Caco-2 (cell line): Measurements from ENCODE around the gene TAS2R20. TPM values are rescaled to one million over a fixed set of nuclear protein-coding genes. Genes with fewer than 3 reads are reported as not detected.

Source experiments
- BruUV-seq: library from RNA; stranded (reverse); fragments of 400-500 nt; replicated peaks from 2 replicates; lab custom pipeline; 2021; lab: Mats Ljungman, UMichigan
- CTCF ChIA-PET: fragments of 300-600 bp; sonication (Branson Sonifier 250); formaldehyde crosslinking; loops from one replicate; lab custom pipeline; 2022; ENCODE audit warnings: antibody characterized with exemption; lab: Charles Lee
- POLR2A ChIA-PET: fragments of 300-600 bp; sonication (Branson Sonifier 250); formaldehyde crosslinking; loops from one replicate; lab custom pipeline; 2022; ENCODE audit warnings: antibody characterized with exemption; lab: Charles Lee
- DNase-seq, 2 experiments: peaks; one replicate each; pipeline versions ENCODE4 v3.0.0 to v3.0.0-alpha.2; 2020 to 2022
- H3K27me3 ChIP-seq: replicated peaks from 2 replicates; pipeline ENCODE4 v1.6.0; 2011; ENCODE audit warnings: low read length; ENCODE audit not compliant: control insufficient read depth, insufficient read depth
- H3K36me3 ChIP-seq: 2 replicates; pipeline ENCODE4 v1.5.1; 2011; ENCODE audit warnings: low read length; ENCODE audit not compliant: control insufficient read depth, insufficient read depth
- H3K4me1 ChIP-seq: fragments of 250-450 bp; sonication (Bioruptor Pico); 2 replicates; pipeline ENCODE4 v1.5.1; 2020; ENCODE audit warnings: mild to moderate bottlenecking
- H3K4me3 ChIP-seq: 2 replicates; pipeline ENCODE4 v1.5.1; 2011; ENCODE audit warnings: low read depth, mild to moderate bottlenecking, control low read depth, low read length
- H3K9me3 ChIP-seq: fragments of 250-450 bp; sonication (Bioruptor Pico); 2 replicates; pipeline ENCODE4 v1.5.1; 2020; ENCODE audit warnings: mild to moderate bottlenecking, moderate library complexity
- H3K27ac Mint-ChIP-seq: one replicate; pipeline ENCODE4 v1.8.0; 2022; ENCODE audit warnings: mixed read lengths; ENCODE audit not compliant: unreplicated experiment
- H3K27me3 Mint-ChIP-seq: one replicate; pipeline ENCODE4 v1.8.0; 2022; ENCODE audit warnings: mixed read lengths; ENCODE audit not compliant: insufficient read depth, unreplicated experiment
- H3K36me3 Mint-ChIP-seq: one replicate; pipeline ENCODE4 v1.8.0; 2022; ENCODE audit warnings: mild to moderate bottlenecking, mixed read lengths; ENCODE audit not compliant: insufficient read depth, unreplicated experiment
- H3K4me1 Mint-ChIP-seq: one replicate; pipeline ENCODE4 v1.8.0; 2022; ENCODE audit warnings: low read depth, mixed read lengths; ENCODE audit not compliant: unreplicated experiment
- H3K4me3 Mint-ChIP-seq: one replicate; pipeline ENCODE4 v1.8.0; 2022; ENCODE audit warnings: mild to moderate bottlenecking, moderate library complexity, mixed read lengths; ENCODE audit not compliant: unreplicated experiment
- H3K9me3 Mint-ChIP-seq: one replicate; pipeline ENCODE4 v1.8.0; 2022; ENCODE audit warnings: mixed read lengths; ENCODE audit not compliant: unreplicated experiment
- intact Hi-C: fragments of 100-400 bp; cut with micrococcal nuclease; formaldehyde crosslinking; loops from one replicate; pipeline ENCODE4 v1.10.0; 2022; ENCODE audit not compliant: unreplicated experiment
- total RNA-seq: library from RNA; stranded (reverse); gene quantifications from 2 replicates; pipeline ENCODE4 v1.2.3, GENCODE V29; 2022
- TF ChIP-seq, protein P1 (sequence below), 2 experiments: fragments of 200-600 bp in 1 of 2; IDR thresholded peaks; 1 replicate in 1 of 2; 2 replicates in 1 of 2; pipeline versions ENCODE4 v1.5.1 to v1.8.0; 2011 to 2022; ENCODE audit warnings: antibody characterized with exemption in 1 of 2, control low read depth in 1 of 2, inconsistent platforms in 1 of 2, low read depth in 1 of 2, low read length in 1 of 2, mild to moderate bottlenecking in 1 of 2, moderate library complexity in 1 of 2; ENCODE audit not compliant: insufficient read depth in 1 of 2, severe bottlenecking in 1 of 2, unreplicated experiment in 1 of 2

The TAS2R20 gene
- total RNA-seq, 1 experiment from 2014 or later: 2.2 TPM

DNA sequence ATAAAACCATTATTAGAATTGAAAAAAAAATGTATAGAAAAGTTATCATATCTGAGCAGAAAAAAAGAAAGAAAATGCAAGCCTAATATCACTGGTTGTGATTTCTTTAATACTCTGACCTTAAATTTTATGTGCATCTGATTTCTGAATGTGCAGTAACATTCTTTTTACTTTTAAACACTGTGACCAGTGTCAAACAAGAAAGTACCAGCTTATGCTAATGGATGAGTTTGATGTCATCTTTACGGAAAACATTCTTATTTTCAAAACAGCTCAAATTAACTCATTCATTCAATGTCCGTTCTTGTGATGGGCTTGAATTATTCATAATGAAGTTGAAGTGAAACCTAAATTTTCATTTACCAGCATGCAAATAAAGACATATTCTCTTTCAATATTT is 11.3 kb downstream of the TAS2R20 start, which contains the start of gene TAS2R50:
Gene TAS2R50, minus strand, starts transcription at position 101 of the 400 bp plus-strand sequence. Its CDS starts 52 bp downstream, at position 49.
- H3K36me3 Mint-ChIP-seq: peaks cover 6% of the 10 kb centered on the region

DNA sequence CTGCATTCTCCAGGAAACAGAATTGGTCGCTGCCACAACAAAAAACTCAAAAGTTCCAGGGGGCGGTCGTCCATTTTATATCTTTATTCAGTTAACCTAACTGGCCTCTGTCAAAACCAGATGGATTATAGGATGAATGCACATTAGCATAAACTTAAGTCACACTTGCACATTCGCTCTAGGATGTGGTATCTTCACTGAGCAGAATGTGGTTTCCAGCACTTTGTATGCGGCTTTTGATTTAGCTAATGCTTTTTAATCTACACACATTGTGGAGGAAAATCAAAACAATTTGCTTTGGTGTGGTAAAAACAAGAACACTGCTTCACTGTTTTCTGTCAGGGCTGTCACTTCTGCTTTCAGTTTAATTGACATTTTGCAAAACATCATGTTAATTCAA is 15.9 kb downstream of the TAS2R20 start:
- Histone ChIP-seq H3K4me3 (no peak overlapping the region), H3K4me1 (no peaks in the 10 kb centered on the region), H3K27me3 (no peaks in the 10 kb centered on the region), H3K9me3 (no peaks in the 10 kb centered on the region), H3K36me3 (no peaks in the 10 kb centered on the region)
- DNase-seq: no peak
- ChIA-PET CTCF (no interaction called here), POLR2A (no interaction called here)
- Mint-ChIP-seq H3K27ac (no peak overlapping the region), H3K4me1 (no peaks in the 10 kb centered on the region), H3K27me3 (no peaks in the 10 kb centered on the region), H3K36me3 (peaks cover 6% of the 10 kb centered on the region), H3K9me3 (no peaks in the 10 kb centered on the region), H3K4me3 (no peak overlapping the region)
- intact Hi-C loops: no loop called here
- BruUV-seq: no TSS peak
- TF ChIP-seq, protein P1, sequence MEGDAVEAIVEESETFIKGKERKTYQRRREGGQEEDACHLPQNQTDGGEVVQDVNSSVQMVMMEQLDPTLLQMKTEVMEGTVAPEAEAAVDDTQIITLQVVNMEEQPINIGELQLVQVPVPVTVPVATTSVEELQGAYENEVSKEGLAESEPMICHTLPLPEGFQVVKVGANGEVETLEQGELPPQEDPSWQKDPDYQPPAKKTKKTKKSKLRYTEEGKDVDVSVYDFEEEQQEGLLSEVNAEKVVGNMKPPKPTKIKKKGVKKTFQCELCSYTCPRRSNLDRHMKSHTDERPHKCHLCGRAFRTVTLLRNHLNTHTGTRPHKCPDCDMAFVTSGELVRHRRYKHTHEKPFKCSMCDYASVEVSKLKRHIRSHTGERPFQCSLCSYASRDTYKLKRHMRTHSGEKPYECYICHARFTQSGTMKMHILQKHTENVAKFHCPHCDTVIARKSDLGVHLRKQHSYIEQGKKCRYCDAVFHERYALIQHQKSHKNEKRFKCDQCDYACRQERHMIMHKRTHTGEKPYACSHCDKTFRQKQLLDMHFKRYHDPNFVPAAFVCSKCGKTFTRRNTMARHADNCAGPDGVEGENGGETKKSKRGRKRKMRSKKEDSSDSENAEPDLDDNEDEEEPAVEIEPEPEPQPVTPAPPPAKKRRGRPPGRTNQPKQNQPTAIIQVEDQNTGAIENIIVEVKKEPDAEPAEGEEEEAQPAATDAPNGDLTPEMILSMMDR (IDR thresholded peaks at IDR 0.05; ENCODE audit: insufficient read depth in 1 of 2, low read depth in 1 of 2, low read length in 1 of 2, severe bottlenecking in 1 of 2, unreplicated experiment in 1 of 2): no peak

More for the DNA sequence above, 11.3 kb downstream of the TAS2R20 start, which contains the start of gene TAS2R50:
- no peaks in the 10 kb centered on the region for H3K9me3 ChIP-seq
- no peak for DNase-seq
- H3K4me1 ChIP-seq: no peaks in the 10 kb centered on the region
- Mint-ChIP-seq H3K9me3 (peaks cover 16% of the 10 kb centered on the region), H3K4me3 (no peak within 1 kb of the TSS), H3K27ac (no peak within 1 kb of the TSS), H3K27me3 (no peaks in the 10 kb centered on the region), H3K4me1 (no peaks in the 10 kb centered on the region)
- H3K4me3 ChIP-seq: no peak within 1 kb of the TSS
- intact Hi-C loops: no loop called here
- no peaks in the 10 kb centered on the region for H3K27me3 ChIP-seq
- no peaks in the 10 kb centered on the region for H3K36me3 ChIP-seq
- ChIA-PET CTCF (no interaction called here), POLR2A (no interaction called here)
- BruUV-seq: no TSS peak
- TF ChIP-seq, protein P1 (IDR thresholded peaks at IDR 0.05; ENCODE audit: insufficient read depth in 1 of 2, low read depth in 1 of 2, low read length in 1 of 2, severe bottlenecking in 1 of 2, unreplicated experiment in 1 of 2): no peak

DNA sequence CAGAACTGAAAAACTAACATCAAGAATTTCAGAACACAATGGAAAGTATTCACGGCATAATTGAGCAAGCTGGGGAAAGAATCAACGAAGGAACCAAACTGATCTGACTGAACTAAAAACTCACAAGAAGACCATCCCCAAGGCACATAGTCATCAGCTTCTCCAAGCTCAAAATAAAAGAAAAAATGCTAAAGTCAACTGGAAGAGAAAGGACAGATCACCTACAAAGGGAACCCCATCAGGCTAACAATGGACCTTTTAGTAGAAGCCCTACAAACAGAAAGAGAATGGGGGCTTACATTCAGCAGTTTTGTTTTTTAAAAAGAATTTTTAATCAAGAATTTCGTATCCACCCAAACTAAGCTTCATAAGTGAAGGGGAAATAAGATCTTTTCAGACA is 23.1 kb downstream of the TAS2R20 start:
- TF ChIP-seq, protein P1 (IDR thresholded peaks at IDR 0.05; ENCODE audit: insufficient read depth in 1 of 2, low read depth in 1 of 2, low read length in 1 of 2, severe bottlenecking in 1 of 2, unreplicated experiment in 1 of 2): no peak
- no peak overlapping the region for H3K27ac Mint-ChIP-seq
- Histone ChIP-seq H3K4me3 (no peak overlapping the region), H3K36me3 (no peaks in the 10 kb centered on the region), H3K27me3 (no peaks in the 10 kb centered on the region), H3K9me3 (no peaks in the 10 kb centered on the region), H3K4me1 (no peaks in the 10 kb centered on the region)
- H3K4me1 Mint-ChIP-seq: no peaks in the 10 kb centered on the region
- intact Hi-C loops: no loop called here
- ChIA-PET POLR2A (no interaction called here), CTCF (no interaction called here)
- BruUV-seq: no TSS peak
- no peaks in the 10 kb centered on the region for H3K27me3 Mint-ChIP-seq
- no peak for DNase-seq
- H3K36me3 Mint-ChIP-seq: no peaks in the 10 kb centered on the region
- H3K4me3 Mint-ChIP-seq: no peak overlapping the region
- no peaks in the 10 kb centered on the region for H3K9me3 Mint-ChIP-seq
